HG03045 (cell line): Measurements from ENCODE around the gene UGT2B17.

Experiments used
- ATAC-seq: cut with Tn5 transposase; IDR thresholded peaks from one replicate; pipeline ENCODE4 v1.9.1; 2021; ENCODE audit warnings: mild to moderate bottlenecking, moderate library complexity; ENCODE audit not compliant: unreplicated experiment

Gene UGT2B17

GRCh38 chr4:68490826-68491457, 85.2 kb downstream of the UGT2B17 start:
- ATAC-seq, result no peak

GRCh38 chr4:68489338-68489737, 86.8 kb downstream of the UGT2B17 start:
- no peak for ATAC-seq
